COLO668 (cell line): Measurements from ENCODE around the gene ITIH6.
"Not testable (repeated sequence)": the region's sequence is repeated elsewhere in the genome, so short reads cannot be mapped to it uniquely, and the experiment has no call there.

Experiments used
- DNase-seq: peaks from one replicate; lab custom pipeline; 2025; ENCODE audit not compliant: unreplicated experiment; lab: John Stamatoyannopoulos, UW

ITIH6 gene

DNA sequence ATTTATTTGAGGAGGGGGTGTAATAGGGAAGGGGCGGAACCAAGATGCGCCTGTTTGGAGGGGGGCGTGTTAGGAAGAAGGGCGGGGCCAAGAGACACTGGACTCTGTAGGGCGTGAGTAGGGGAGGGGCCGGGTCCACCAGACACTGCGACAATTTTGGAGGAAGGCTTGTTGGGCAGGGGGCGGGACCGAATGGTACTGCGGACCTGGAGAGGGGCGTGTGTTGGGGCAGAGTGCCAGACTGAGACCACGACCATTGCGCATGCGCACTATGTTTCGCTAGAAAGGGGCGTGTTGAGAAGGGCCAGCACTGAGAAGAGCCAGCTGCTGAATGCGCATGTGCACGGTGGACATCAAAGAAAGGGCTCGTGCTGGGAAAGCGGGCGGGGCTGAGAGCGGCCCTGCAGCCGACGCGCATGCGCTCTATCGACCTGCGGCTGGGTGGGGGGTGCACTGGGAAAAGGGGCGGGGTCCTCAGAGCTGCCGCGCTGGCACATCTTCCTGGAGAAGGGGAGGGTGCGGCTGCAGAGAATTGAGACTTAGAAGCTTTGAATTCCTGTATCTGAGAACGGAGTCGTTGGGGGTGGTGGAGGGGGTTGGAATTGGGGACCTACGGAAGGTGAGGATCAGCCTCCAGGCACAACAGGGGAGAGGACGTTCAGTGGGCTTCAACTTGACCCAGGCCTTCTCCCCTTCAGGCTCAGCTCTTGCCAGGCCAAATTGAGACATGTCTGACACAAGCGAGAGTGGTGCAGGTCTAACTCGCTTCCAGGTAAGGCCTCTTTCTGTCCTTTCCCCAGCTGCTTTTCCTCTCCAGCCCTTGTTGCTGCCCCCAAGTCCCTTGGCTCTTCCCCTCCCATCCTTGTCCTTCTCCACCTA lies 10.8 kb upstream of the ITIH6 start:
- DNase-seq, result peak; percentile 93

DNA sequence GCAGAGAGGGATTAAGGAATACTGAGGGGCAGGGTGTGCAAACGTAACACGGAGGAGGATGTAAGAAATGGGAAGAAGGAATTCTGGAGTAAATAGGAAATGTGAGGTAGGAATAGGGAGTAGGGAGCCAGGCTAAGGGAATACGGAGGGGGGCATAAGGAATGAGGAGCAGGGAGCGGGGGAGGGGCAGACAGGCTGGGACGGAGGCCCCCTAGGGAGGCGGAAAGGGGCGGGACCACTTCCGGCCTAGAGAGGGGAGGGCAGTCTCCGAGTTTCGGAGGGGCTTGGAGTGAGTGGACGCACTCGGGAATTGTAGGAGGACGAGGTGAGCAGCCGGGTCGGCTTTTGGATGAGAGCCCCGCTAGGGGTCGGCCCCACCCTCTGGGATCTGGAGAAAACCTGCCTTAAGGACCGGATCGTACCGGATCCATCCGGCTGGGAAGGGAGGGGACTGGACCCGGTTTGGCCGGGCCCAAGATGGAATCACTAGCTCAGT lies 10.1 kb upstream of the ITIH6 start:
- peak; percentile 69 for DNase-seq

DNA sequence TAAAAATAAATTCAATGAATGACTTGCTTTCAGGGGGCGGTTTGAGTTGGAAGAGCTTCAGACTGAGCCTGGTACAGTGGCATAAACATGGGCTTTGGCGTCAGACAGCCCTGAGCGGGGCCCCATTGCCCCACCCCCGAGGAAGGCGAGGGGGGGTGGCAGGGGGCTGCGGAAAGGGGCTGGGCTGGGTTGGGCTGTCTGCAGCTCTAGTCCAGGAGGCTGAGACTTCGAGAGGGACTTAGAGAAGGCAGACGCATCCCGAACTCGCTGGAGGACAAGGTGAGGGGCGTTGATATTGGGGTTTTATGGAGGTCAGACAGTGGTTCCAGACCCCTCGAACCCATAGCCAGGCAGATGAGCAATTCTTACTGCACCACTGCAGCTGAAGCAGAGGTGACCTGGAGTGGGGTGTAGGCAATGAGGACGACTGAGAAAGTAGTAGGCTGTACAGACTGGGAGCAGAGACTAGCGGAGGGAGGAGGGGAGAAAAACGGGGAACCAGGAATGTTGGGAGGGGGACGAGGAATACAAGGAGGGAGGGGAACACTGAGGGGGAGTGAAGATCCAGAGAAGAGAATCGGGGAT lies 9.6 kb upstream of the ITIH6 start, which contains the start of gene MAGED2:
Gene MAGED2 (plus strand): TSS at position 222 of the 585 bp plus-strand sequence. CDS start 1,587 bp downstream, outside the sequence.
- DNase-seq, result no peak

DNA sequence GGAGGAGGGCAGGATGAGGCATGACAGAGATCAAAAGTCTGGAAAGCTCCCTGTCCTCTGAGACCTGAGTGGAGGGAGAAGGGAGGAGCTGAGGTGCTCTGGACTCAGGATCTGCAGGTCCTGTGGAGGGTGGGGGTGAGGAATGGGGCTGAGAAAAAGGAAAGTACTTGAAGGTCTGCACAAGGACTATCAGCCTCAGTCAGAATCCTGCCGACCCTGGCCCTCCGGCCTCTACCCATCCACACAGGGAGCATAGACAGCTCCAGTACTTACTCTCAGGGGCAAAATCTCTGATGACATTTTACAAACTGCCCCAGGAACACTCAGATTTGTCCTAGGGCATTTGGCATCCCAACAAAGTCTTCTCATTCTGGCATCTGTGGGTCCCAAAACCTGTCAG lies 991 bp upstream of the ITIH6 start:
- no peak for DNase-seq

- DNase-seq, result no peak
Observed at GRCh38 chrX:54794795-54795194, 3.3 kb downstream of the ITIH6 start.

GRCh38 chrX:54794028-54794427 lies 4.0 kb downstream of the ITIH6 start:
- DNase-seq, result no peak

DNA sequence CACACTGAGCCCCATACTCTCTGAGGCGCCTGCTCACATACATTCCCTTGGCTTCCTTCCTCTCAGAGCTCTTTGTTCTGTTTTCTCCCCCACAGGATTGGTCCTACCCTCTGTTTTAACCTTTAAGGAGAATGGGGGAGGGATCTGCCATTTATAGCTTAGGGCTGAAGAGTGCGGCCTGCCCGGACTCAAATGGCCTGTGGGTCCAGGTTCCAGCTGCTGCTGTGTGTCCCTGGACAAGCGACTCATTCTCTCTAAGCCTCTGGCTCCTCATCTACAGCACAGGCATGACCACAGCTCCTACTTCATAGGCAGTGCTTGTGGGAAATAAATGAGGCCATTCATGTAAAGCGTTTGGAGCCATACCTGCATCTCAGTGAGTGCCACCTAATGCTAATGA lies 8.7 kb downstream of the ITIH6 start:
- not testable (repeated sequence) for DNase-seq

- no peak for DNase-seq
Observed at GRCh38 chrX:54788446-54788845, 9.6 kb downstream of the ITIH6 start.

DNA sequence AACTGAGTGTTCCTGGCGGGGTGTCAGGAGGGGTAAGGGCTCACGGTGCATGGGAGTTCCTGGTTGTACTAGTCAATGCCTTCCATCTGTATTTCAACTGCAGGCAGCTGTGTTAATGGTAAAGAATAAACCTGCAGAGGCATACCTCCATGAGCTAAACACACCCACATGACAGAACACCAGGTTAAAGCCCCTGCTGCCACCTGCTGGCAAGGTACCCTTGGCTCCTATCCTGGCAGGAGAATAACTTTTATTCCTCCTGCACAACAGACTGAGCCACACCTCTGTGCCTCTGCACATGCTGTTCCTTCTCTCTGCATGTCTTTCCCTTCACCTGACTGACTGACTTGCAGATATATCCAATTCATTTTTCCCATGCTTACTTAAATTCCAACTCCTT lies 11.1 kb downstream of the ITIH6 start:
- DNase-seq, result no peak

DNA sequence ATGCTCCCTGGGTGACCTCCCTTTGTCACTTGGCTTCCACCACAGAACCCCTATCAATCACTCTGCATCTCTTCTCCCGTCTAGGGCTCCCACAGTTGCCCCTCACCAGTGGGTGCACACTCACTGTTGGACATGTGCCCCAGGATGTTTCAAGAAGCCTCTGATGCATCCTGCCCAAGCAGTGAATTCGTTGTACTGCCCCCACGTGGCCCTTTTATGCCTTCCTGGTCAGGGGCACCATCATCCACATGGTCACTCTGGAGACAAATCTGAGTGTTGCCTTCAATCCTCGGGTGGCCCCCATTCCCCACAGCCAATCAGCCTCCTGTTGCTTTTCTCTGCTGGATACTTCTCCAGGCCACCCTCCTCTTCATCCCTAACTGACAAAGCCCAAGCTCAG lies 12.2 kb downstream of the ITIH6 start:
- DNase-seq, result no peak

- DNase-seq, result no peak
Observed at GRCh38 chrX:54776987-54777672, 20.9 kb downstream of the ITIH6 start.

DNA sequence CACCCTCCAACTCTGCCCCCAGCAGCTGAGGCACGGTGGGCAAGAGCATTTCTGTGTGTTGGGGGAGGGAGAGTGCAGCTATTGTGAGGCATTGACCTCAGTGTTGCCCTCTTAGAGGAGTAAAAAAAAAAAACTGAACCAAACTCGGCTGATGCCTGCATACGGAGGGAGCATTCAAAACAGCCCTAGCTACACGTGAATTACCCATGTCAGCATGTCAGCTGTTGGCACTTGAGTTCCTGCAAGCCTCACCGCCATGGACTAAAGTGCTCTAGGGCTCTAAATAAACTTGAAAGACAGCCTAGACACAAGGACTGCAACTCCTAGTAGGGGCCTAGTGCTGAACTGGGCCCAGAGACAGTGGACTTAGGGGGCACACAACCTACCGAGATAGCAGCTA lies 22.0 kb downstream of the ITIH6 start:
- no peak for DNase-seq

DNA sequence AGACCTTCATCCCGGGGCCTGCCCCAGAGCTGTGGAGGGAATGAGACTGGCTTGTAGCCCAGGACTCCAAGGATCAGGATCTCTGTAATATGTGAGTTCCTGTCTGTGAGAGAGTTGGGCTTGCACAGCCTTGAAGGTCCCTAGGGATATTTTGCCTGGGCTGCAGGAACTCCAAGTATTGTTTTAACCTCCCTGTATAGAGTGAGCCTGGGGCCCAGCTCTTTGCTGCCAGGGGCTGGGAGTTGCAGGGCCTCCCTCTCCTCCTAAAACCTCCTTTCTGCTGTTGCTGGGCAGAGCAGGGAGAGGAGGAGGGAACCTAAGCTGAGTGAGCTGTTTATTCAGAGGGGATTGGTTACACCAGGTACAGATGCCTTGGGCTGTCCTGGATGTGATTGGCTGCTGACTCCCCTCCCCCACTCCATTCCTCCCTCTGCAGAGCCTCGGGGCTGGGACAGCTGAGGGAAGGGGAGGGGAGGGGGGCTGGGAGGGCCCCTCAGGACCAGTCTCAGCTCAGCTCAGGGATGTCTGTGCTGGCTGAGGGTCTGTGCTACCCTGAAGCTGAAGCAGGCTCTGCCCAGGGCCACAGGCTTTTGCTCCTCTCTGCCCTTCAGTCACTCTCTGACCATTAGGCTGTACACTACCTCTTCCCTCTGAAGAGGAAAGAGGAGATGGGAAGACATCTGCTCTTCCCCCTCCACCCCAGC lies 23.5 kb downstream of the ITIH6 start:
- DNase-seq, result not testable (repeated sequence)

DNA sequence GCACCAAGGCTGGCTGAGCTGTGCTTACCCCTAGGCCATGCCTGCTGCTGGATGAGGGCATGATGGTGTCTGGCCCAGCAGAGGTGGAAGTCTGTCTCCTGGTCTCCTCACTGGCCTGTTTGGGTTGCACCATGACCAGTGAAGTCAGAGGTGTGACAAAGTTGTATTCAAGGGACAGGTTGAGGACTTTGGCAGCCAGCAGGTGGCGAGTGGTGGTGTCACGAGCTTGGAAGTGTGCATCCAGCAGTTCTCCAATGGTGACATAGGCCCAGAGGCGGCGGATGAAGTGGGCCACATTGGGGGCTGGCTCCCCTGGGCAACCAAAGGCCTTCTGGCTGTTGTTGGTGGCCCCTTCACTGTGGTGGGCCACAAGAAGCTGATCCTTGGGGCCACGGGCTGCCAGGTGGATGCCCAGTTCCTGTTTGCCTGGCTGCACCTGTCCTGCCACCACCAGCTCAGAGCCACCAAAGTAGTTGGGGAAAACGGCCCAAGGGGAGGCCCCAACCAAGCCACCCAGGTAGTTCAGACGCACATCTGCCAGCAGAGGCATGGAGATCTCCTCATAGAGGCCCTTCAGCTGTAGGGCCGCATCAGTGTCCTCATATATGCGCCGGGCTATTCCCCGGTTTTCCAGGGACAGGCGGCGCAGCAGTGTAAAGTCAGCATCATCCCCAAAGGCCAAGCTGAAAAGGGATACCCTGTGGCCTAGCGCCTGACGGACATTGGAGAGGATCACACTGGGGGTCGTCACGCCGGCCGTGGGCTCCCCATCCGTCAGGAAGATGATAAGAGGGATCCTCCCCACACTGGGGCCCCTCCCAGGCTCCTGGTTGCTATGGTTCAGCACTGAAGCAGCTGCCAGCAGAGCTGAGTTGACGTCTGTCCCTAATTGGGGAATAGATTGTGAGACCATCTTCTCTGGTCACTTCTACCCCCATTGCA lies 39.7 kb downstream of the ITIH6 start:
- DNase-seq, result no peak

DNA sequence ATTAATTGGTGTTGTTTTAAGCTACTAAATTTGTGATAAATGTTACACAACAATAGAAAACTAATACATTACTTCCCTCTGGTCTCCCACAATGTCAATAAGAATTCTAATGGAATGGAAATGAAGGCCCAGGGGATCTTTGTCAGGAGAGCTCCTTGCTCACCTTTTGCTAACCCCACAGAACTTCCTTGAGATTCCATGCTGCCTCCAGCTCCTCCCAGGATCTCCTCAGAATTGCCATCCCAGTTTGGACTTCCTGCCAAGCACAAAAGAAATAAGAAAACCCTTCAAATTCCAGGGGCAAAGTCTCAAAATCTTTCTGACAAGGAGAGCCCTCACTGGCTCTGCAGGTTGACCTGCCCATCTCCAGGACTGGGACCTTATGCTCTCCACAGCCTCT lies 43.2 kb downstream of the ITIH6 start:
- DNase-seq, result no peak

DNA sequence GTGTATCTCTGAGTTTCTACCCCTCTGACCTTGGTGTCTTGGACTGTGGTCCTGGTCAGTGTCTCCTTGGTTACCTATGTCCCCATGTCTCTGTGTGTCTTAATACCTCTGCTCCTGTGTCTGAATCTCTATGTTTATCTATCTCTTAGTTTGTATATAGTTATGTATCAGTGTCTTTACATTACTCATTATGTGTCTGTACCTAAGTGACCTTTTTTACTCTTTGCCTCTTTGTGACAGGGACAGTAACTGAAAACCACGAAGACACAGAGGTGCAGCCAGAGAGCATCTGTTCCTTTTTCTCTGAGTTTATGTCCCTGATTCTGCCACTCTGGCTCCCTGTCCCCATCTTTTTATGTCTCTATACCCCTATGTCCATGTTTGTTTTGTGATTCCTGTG lies 49.4 kb downstream of the ITIH6 start:
- no peak for DNase-seq

DNA sequence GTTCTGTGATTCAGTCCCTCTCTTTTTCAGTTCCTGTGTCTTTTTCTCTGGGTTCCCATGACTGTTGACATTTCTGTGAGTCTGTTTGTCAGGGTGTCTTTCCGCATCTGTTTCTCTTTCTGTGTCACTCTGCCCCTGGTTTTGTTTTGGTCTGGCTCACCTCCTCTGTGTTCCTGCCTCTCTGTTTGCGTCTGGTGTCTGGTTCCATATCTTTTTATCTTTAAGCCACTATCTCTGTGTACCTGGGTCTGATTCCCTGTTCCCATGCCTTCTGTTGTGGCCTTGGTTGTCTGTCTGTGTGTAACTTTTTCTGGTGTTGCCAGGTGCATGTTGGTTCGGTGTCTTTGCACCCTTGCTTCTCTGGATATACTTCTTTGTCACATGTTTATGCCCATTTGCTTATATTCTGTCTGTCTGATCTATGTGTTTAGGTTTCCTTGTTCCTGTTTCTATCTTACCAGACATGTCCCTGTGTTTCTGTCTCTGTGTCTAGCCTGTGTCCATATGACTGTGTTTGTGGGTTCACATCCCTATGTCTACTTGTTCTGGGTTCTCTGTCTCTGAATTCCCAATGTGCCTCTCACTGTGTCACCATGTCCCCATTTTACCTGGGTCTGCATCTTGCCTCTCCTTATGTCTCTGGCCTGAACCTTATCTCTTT lies 50.2 kb downstream of the ITIH6 start:
- DNase-seq, result no peak

GRCh38 chrX:54746928-54747327 lies 51.1 kb downstream of the ITIH6 start:
- no peak for DNase-seq

GRCh38 chrX:54745676-54746075 lies 52.4 kb downstream of the ITIH6 start:
- DNase-seq, result no peak
